ENCODE measurements around the gene RAB3IL1. TPM values are rescaled to one million over a fixed set of nuclear protein-coding genes. Genes with fewer than 3 reads are reported as not detected.

RAB3IL1 gene
- polyA plus RNA-seq, 3 donors: 0.13 TPM; not detected in 2

DNA sequence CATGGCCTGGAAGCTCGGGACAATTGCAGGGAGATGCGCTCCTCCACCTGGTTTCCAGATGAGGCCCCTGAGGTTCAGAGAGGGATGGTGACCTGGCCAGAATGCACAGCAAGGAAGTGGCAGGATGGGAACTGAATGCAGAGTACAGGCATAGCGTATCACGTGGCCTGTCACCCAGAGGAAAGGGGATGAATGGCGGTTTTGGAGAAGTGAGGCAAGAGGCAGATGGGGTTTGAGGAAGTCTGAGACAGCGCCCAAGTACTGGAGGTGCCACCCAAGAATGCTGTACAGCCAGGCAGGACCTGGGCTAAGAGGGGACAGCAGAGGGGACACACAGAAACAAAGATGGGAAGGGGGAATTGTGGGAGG lies 4.9 kb downstream of the RAB3IL1 start:
- Histone ChIP-seq H3K27ac (ENCODE audit: low read depth in 1 of 2, low read length in 2 of 2) (no peak overlapping the region), H3K36me3 (replicated peaks in 1 of 2; ENCODE audit: control insufficient read depth in 1 of 2, insufficient read depth in 2 of 2, low read length in 2 of 2) (no peaks in the 10 kb centered on the region), H3K9me3 (replicated peaks in 1 of 2; ENCODE audit: control insufficient read depth in 1 of 2, insufficient read depth in 1 of 2, low read length in 2 of 2) (no peaks in the 10 kb centered on the region), H3K4me3 (replicated peaks in 1 of 3; ENCODE audit: low read depth in 2 of 3, low read length in 3 of 3) (peak overlapping the region in 1 of 3 experiments; percentile 38), H3K4me2 (replicated peaks; ENCODE audit: extremely low read depth, low read length, poor library complexity, severe bottlenecking) (peak overlapping the region; percentile 41), H4K20me1 (ENCODE audit: insufficient read depth, low read length) (peaks cover 4% of the 10 kb centered on the region), H3K79me2 (ENCODE audit: insufficient read depth, low read length) (no peaks in the 10 kb centered on the region), H2AFZ (ENCODE audit: insufficient read depth, low read depth, low read length, poor library complexity, severe bottlenecking) (no peak overlapping the region), H3K4me1 (ENCODE audit: control insufficient read depth in 1 of 2, insufficient read depth in 2 of 2, low read length in 2 of 2) (peaks cover 37 to 44% of the 10 kb centered on the region in 2 donors), H3K27me3 (ENCODE audit: control insufficient read depth in 2 of 2, insufficient read depth in 2 of 2, low read length in 2 of 2) (peaks cover 0 to 21% of the 10 kb centered on the region in 2 donors), H3K9ac (ENCODE audit: insufficient read depth, low read length, poor library complexity, severe bottlenecking) (no peak overlapping the region)
- Mint-ChIP-seq H3K36me3 (no peaks in the 10 kb centered on the region), H3K9me3 (peaks cover 0 to 10% (median 3%) of the 10 kb centered on the region in 7 donors), H3K27me3 (ENCODE audit: low read depth in 3 of 3) (peaks cover 33 to 51% (median 33%) of the 10 kb centered on the region in 3 donors), H3K4me3 (peak overlapping the region in 1 of 2 donors; percentile 81), H3K4me1 (peaks cover 33% of the 10 kb centered on the region), H3K27ac (peak overlapping the region in 6 of 7 donors; percentile 35 to 87 (median 64))
- peak; percentile 87 to 94 (median 92) for DNase-seq
- TF ChIP-seq, protein P1, sequence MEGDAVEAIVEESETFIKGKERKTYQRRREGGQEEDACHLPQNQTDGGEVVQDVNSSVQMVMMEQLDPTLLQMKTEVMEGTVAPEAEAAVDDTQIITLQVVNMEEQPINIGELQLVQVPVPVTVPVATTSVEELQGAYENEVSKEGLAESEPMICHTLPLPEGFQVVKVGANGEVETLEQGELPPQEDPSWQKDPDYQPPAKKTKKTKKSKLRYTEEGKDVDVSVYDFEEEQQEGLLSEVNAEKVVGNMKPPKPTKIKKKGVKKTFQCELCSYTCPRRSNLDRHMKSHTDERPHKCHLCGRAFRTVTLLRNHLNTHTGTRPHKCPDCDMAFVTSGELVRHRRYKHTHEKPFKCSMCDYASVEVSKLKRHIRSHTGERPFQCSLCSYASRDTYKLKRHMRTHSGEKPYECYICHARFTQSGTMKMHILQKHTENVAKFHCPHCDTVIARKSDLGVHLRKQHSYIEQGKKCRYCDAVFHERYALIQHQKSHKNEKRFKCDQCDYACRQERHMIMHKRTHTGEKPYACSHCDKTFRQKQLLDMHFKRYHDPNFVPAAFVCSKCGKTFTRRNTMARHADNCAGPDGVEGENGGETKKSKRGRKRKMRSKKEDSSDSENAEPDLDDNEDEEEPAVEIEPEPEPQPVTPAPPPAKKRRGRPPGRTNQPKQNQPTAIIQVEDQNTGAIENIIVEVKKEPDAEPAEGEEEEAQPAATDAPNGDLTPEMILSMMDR (IDR thresholded peaks at IDR 0.05): no peak
- 32% methylated on average over 6 of the region's 6 CpGs for WGBS (ENCODE audit: insufficient coverage)
- intact Hi-C loops (cut with micrococcal nuclease): no loop called here

DNA sequence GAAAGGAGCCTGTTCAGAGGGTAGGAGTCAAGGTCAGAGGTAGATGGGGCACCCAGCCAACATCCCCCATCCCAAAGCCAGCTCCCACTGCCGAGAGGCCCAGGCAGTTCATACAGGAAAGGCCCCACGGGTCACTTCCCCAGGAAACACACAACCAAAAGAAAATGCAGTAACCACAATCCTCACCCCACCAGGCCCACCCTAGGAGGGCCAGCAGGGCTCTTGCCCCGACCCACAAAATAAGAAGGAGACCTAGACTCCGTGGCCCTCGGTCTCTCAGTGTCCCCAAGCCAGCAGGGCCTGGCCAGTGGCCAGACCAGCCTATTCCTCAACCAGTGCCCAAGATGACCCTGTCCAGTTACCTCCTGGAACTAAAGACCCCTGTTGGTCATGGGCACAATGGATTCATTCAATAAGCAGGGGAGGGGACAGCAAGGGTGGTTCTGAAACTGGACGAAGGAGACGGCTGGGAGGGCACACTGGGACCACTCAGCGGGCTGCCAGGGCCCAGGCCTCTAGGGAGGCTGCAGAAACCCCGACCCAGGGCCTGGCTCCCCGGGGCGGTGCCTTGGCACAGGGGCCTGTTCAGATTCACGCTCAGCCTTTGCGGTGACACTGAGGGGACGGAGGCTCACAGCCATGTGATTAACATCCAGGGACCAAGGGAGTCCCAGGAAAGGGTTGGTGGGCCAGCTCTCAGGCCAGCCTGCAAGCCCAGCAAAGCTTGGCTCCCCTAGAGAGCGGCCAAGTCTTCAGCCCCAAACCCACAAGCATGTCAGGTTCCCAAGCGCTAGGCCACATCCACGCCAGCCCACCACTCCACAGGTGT lies 5.5 kb downstream of the RAB3IL1 start:
- Histone ChIP-seq H3K27ac (ENCODE audit: low read depth in 1 of 2, low read length in 2 of 2) (no peak overlapping the region), H3K9me3 (replicated peaks in 1 of 2; ENCODE audit: control insufficient read depth in 1 of 2, insufficient read depth in 1 of 2, low read length in 2 of 2) (no peaks in the 10 kb centered on the region), H3K27me3 (ENCODE audit: control insufficient read depth in 2 of 2, insufficient read depth in 2 of 2, low read length in 2 of 2) (peaks cover 0 to 19% of the 10 kb centered on the region in 2 donors), H3K4me1 (ENCODE audit: control insufficient read depth in 1 of 2, insufficient read depth in 2 of 2, low read length in 2 of 2) (peaks cover 35 to 38% of the 10 kb centered on the region in 2 donors), H3K4me2 (replicated peaks; ENCODE audit: extremely low read depth, low read length, poor library complexity, severe bottlenecking) (peak overlapping the region; percentile 22), H2AFZ (ENCODE audit: insufficient read depth, low read depth, low read length, poor library complexity, severe bottlenecking) (no peak overlapping the region), H3K4me3 (replicated peaks in 1 of 3; ENCODE audit: low read depth in 2 of 3, low read length in 3 of 3) (peak overlapping the region in 1 of 3 experiments; percentile 1), H3K79me2 (ENCODE audit: insufficient read depth, low read length) (no peaks in the 10 kb centered on the region), H3K36me3 (replicated peaks in 1 of 2; ENCODE audit: control insufficient read depth in 1 of 2, insufficient read depth in 2 of 2, low read length in 2 of 2) (no peaks in the 10 kb centered on the region), H3K9ac (ENCODE audit: insufficient read depth, low read length, poor library complexity, severe bottlenecking) (no peak overlapping the region), H4K20me1 (ENCODE audit: insufficient read depth, low read length) (peaks cover 4% of the 10 kb centered on the region)
- TF ChIP-seq, protein P1 (IDR thresholded peaks at IDR 0.05): no peak
- Mint-ChIP-seq H3K4me1 (peaks cover 32% of the 10 kb centered on the region), H3K4me3 (peak overlapping the region in 1 of 2 donors; percentile 74), H3K27ac (peak overlapping the region in 5 of 7 donors; percentile 6 to 87 (median 38)), H3K36me3 (no peaks in the 10 kb centered on the region), H3K9me3 (peaks cover 0 to 10% (median 3%) of the 10 kb centered on the region in 7 donors), H3K27me3 (ENCODE audit: low read depth in 3 of 3) (peaks cover 32 to 48% (median 35%) of the 10 kb centered on the region in 3 donors)
- 58% methylated on average over 17 of the region's 17 CpGs for WGBS (ENCODE audit: insufficient coverage)
- intact Hi-C loops (cut with micrococcal nuclease): no loop called here
- no peak for DNase-seq
